Heart left ventricle (tissue), 13 donors: ENCODE data around the gene TBX20.
"Not testable (repeated sequence)": the region's sequence is repeated elsewhere in the genome, so short reads cannot be mapped to it uniquely, and the experiment has no call there.

Experiments used
- CTCF ChIP-seq, 12 donors: fragments of 200-600 bp; sonication (generic) in 4 of 12; IDR thresholded peaks; one replicate each; pipeline versions ENCODE4 v1.5.0 to v1.8.0; 2018 to 2022; ENCODE audit warnings: antibody characterized with exemption in 12 of 12, mild to moderate bottlenecking in 5 of 12
- POLR2A ChIP-seq, 2 donors: fragments of 450-650 bp; IDR thresholded peaks; one replicate each; pipeline ENCODE4 v1.6.1; 2017; ENCODE audit warnings: antibody characterized with exemption in 2 of 2, mild to moderate bottlenecking in 2 of 2, moderate library complexity in 2 of 2
- donor health status: ischemic (EF 13 %, LVEDD 7.1; RV severe dilation, severe dysfunction).
- donor health status: DM: no; HTN: yes; CAD: no.
- donor health status: DM: no; HTN: no; CAD: no.
- donor health status: ischemic (EF 25% LVEDD 6.9; RV normal size, moderate dysfunction).
- donor health status: ischemic (EF 25% LVEDD 5.7; RV mildly dilated, moderate dysfunction).
- donor health status: ischemic (EF 35%, LVEDD 5.7; RV mildly dilated, moderate dysfunction).
- donor health status: nonischemic (EF 11% LVEDD 7.7; RV severe dilation, severe dysfunction).
- donor health status: DM: yes; HTN: yes; CAD: no.
- donor health status: PGD.
- donor health status: ischemic (EF 29% LVEDD 5.4; RV normal size, mild dysfunction).
- donor health status: nonischemic (EF 23%, LVEDD 6.1; RV moderate dilation, normal function).

DNA sequence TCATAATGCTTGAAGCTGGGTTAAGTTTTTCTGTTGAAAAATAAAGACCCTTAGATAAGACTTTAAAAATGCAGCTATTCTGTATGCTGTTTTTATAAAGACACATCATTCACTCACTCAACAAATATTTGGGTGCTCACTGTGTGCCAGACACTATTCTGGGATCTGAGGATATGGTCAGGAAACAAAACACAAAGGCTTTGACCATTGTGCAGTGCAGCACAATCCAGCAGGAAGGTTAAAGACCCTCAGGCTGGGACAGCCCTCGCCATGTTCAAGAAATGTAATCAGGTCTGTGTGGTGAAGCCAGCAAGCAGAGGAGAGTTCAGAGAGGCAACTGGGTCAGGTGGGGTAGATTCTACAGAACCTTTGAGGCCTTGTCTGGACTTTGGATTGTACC lies 31.5 kb downstream of the TBX20 start:
- not testable (repeated sequence) for TF ChIP-seq CTCF, POLR2A (IDR thresholded peaks at IDR 0.05)
